Left colon (tissue), 2 donors: ENCODE data around the gene USP44. TPM values are rescaled to one million over a fixed set of nuclear protein-coding genes. Genes with fewer than 3 reads are reported as not detected.

Experiments
- ATAC-seq: fragments of 200-7000 bp; cut with Tn5 transposase; one replicate; pipeline ENCODE4 v1.9.1; 2020; ENCODE audit warnings: mild to moderate bottlenecking, moderate library complexity
- DNase-seq, 2 donors: peaks; one replicate each; pipeline ENCODE4 v3.0.0-alpha.2; 2020
- intact Hi-C, 2 donors: fragments of 100-400 bp; cut with DNase I in 1 of 2; cut with micrococcal nuclease in 1 of 2; formaldehyde crosslinking; loops; one replicate each; pipeline versions ENCODE4 v1.11.2 to v1.14.0; 2022; cut with DNase I, micrococcal nuclease
- total RNA-seq, 2 donors: library from RNA; stranded (reverse); fragmentation: NEBNext Ultra II Directional; extraction: Animal tissue kit (Norgen Biotek cat#: 25700); gene quantifications; one replicate each; pipeline ENCODE4 v1.2.1, GENCODE V29; 2021
- donor health status: DM: no; HTN: no; CAD: no.
- donor health status: DM: yes; HTN: yes; CAD: no.

The USP44 gene
- total RNA-seq, 2 donors from 2014 or later, result 0.39 TPM; not detected in 1

DNA sequence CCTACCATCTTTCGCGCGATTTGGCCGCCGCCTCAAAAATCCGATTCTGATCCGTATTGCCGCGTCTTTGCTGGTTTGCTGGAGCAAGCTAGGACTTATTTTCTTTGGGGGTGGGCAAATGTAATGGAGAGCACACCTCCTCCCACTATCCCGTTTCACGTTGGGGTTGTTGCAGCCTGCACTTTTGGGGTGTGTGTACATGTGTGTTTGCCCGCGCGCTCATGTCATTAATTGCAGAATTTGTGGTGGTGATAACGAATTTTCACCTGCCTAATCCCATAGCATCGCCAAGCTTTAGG, 76.7 kb downstream of the USP44 start:
- ATAC-seq (no peak), DNase-seq (no peak)
- intact Hi-C loops, result loop anchor here in 1 of 2 donors (5.0 kb wide), 1 partner anchor 257 kb away; the partner anchor contains the start of genes FGD6 and VEZT

- intact Hi-C loops, result loop anchor here in 1 of 2 donors (5.0 kb wide), 1 partner anchor 257 kb away; the partner anchor contains the start of genes FGD6 and VEZT
- DNase-seq, result peak; percentile 97
- peak; percentile 97 for ATAC-seq
Measured at GRCh38 chr12:95473884-95474659, 77.2 kb downstream of the USP44 start, which contains the start of gene METAP2. METAP2 (plus strand) TSS chr12:95474152; CDS start chr12:95474180, 28 bp downstream.

DNA sequence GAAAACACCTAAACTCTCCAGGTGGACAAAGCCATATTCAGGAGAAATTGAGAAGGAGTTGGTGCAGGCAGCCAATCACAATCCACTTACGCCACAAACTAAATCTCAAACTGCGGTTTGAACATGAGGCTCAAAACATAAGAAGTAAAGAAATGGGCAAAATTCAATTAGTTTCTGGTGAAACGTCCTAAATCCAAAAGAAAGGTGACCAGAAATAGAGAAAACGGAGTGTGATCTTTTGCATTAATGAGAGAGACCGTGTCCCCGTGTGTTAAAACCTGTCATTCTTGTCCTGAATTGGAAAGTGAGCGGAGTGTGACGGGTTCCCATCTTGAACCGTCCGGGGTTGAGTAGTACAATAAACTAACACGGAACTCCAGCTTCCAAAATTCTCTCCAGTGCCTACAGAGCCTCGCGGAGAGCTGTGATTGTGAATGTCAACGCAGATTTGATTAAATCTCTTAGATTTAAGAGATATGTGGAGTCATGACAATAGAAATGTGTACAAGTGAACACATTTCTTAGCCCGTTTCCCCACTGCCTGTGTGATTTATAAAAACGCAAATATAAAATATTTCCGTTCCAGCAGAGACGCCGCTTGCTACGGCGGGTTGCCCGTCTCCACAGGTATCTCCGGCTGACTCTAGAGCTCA, 77.9 kb downstream of the USP44 start:
- ATAC-seq (peak; percentile 69), DNase-seq (peak; percentile 42 to 53)
- intact Hi-C loops, result loop anchor here in 1 of 2 donors (5.0 kb wide), 1 partner anchor 256 kb away; the partner anchor contains the start of genes FGD6 and VEZT

DNA sequence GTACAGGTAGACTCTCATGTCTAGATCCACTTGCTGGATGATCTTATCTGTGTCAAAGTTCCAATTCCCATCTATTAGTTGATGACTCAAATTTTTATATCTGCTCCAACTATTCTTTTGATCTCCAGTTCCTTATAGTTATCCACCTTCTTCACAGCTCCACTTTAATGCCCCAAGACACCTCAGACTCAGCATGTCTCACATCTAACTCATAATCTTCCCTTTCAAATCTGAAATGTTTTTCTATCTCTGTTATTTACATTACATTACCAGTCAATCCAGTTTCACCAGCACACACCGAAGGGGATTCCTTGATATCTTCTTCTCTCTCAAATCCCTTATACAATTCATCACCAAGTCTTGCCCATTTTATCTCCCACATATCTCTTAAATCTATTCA, 81.0 kb downstream of the USP44 start:
- ATAC-seq, result no peak
- intact Hi-C loops, result loop anchor here in 1 of 2 donors (5.0 kb wide), 1 partner anchor 253 kb away; the partner anchor contains the start of genes FGD6 and VEZT
- no peak for DNase-seq

Other genes starting within 250 kb of the USP44 start
- 10 to 100 TPM; 36.1 to 45.6 TPM for gene METAP2, start 77.3 kb downstream of the USP44 start, total RNA-seq
- gene NTN4, start 239.3 kb upstream of the USP44 start, total RNA-seq, result 10 to 100 TPM; 17.4 to 25.3 TPM